Kidney (tissue), 14 donors: Measurements from ENCODE around the gene GNB3. TPM values are rescaled to one million over a fixed set of nuclear protein-coding genes. Genes with fewer than 3 reads are reported as not detected.
"Not testable (repeated sequence)": the region's sequence is repeated elsewhere in the genome, so short reads cannot be mapped to it uniquely, and the experiment has no call there.

Source experiments
- DNase-seq, 5 donors: peaks; one replicate each; pipeline ENCODE4 v3.0.0-alpha.2; 2013 to 2020
- FAIRE-seq: peaks from 2 replicates; lab custom pipeline; 2012; peaks lifted over from hg19 to GRCh38; lab: Jason Lieb, UNC
- H3K27ac ChIP-seq, 2 donors: one replicate each; pipeline ENCODE4 v1.7.0; 2013; ENCODE audit warnings: low read depth in 2 of 2, low read length in 2 of 2, inconsistent platforms in 1 of 2
- H3K27me3 ChIP-seq: one replicate; pipeline ENCODE4 v1.7.1; 2013; ENCODE audit warnings: low read length, inconsistent platforms; ENCODE audit not compliant: control insufficient read depth, insufficient read depth
- H3K36me3 ChIP-seq, 3 donors: one replicate each; pipeline versions ENCODE4 v1.7.0 to v1.7.1; 2013; ENCODE audit warnings: low read length in 3 of 3, control low read depth in 1 of 3, inconsistent platforms in 1 of 3; ENCODE audit not compliant: insufficient read depth in 3 of 3, control insufficient read depth in 2 of 3
- H3K4me1 ChIP-seq, 3 donors: one replicate each; pipeline versions ENCODE4 v1.7.0 to v1.7.1; 2013; ENCODE audit warnings: low read length in 3 of 3, inconsistent platforms in 1 of 3, low read depth in 1 of 3; ENCODE audit not compliant: control insufficient read depth in 2 of 3, insufficient read depth in 2 of 3
- H3K4me3 ChIP-seq, 3 donors: one replicate each; pipeline versions ENCODE4 v1.7.0 to v1.8.1; 2013; ENCODE audit warnings: low read length in 3 of 3, control low read depth in 1 of 3, inconsistent platforms in 1 of 3
- H3K9ac ChIP-seq, 3 donors: one replicate each; pipeline versions ENCODE4 v1.7.0 to v1.7.1; 2013; ENCODE audit warnings: low read length in 3 of 3, control low read depth in 1 of 3, inconsistent platforms in 1 of 3
- H3K9me3 ChIP-seq, 3 donors: one replicate each; pipeline versions ENCODE4 v1.7.0 to v1.7.1; 2013; ENCODE audit warnings: low read length in 3 of 3, control low read depth in 1 of 3, inconsistent platforms in 1 of 3; ENCODE audit not compliant: control insufficient read depth in 2 of 3, insufficient read depth in 1 of 3
- intact Hi-C: fragments of 100-400 bp; cut with DNase I; formaldehyde crosslinking; loops from one replicate; pipeline ENCODE4 v1.11.1; 2022
- polyA plus RNA-seq: library from polyadenylated mRNA; stranded (reverse); fragments of 350-450 nt; fragmentation: Illumina TruSeq; extraction: RNeasy Lipid Tissue Mini Kit (QIAGEN cat#74804); gene quantifications from one replicate; pipeline ENCODE4 v1.2.3, GENCODE V29; 2014; ENCODE audit warnings: low read depth, low replicate concordance; ENCODE audit not compliant: insufficient read depth
- total RNA-seq: library from RNA; stranded (reverse); fragmentation: NEBNext Ultra II Directional; extraction: Animal tissue kit (Norgen Biotek cat#: 25700); gene quantifications from one replicate; pipeline ENCODE4 v1.2.1, GENCODE V29; 2021
- TF ChIP-seq, protein P1 (sequence below): IDR thresholded peaks from 3 replicates; pipeline ENCODE4 v1.5.1; 2012; ENCODE audit warnings: mild to moderate bottlenecking, moderate library complexity, borderline replicate concordance; ENCODE audit not compliant: insufficient read depth; ENCODE audit errors: extremely low read depth
- donor health status: control.
- donor health status: control.
- donor health status: control.
- donor health status: control.
- donor health status: control.
- donor health status: DM: yes; HTN: yes; CAD: no.
- donor health status: Normal renal cell carcinoma (clear cell type).

The GNB3 gene
- total and polyA plus RNA-seq, 2 donors from 2014 or later = 1.4 to 2.6 TPM

DNA sequence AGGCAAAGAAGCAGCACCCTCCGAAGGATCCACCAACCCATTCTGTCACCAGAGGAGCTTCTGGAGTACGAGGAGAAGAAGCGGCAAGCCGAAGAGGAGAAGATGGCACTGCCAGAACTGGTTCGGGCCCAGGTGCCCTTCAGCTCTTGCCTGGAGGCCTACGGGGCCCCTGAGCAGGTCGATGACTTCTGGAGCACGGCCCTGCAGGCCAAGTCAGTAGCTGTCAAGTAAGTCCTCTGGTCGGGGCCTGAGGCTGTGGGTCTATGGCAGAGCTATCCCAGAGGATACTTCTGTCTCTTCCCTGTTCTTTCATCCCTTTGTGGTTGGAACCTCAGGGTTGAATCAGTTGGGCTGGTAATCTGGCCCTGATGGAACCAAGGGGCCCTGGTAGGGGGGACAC is 20.7 kb downstream of the GNB3 start:
- TF ChIP-seq, protein P1, sequence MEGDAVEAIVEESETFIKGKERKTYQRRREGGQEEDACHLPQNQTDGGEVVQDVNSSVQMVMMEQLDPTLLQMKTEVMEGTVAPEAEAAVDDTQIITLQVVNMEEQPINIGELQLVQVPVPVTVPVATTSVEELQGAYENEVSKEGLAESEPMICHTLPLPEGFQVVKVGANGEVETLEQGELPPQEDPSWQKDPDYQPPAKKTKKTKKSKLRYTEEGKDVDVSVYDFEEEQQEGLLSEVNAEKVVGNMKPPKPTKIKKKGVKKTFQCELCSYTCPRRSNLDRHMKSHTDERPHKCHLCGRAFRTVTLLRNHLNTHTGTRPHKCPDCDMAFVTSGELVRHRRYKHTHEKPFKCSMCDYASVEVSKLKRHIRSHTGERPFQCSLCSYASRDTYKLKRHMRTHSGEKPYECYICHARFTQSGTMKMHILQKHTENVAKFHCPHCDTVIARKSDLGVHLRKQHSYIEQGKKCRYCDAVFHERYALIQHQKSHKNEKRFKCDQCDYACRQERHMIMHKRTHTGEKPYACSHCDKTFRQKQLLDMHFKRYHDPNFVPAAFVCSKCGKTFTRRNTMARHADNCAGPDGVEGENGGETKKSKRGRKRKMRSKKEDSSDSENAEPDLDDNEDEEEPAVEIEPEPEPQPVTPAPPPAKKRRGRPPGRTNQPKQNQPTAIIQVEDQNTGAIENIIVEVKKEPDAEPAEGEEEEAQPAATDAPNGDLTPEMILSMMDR = no peak
- Histone ChIP-seq H3K36me3 (peaks cover 12 to 72% (median 46%) of the 10 kb centered on the region in 3 donors), H3K4me3 (no peak overlapping the region), H3K27ac (no peak overlapping the region), H3K4me1 (no peaks in the 10 kb centered on the region), H3K9me3 (no peaks in the 10 kb centered on the region), H3K27me3 (no peaks in the 10 kb centered on the region), H3K9ac (no peak overlapping the region)
- DNase-seq = peak in 1 of 5 donors; percentile 59
- no peak for FAIRE-seq
- intact Hi-C loops = no loop called here

DNA sequence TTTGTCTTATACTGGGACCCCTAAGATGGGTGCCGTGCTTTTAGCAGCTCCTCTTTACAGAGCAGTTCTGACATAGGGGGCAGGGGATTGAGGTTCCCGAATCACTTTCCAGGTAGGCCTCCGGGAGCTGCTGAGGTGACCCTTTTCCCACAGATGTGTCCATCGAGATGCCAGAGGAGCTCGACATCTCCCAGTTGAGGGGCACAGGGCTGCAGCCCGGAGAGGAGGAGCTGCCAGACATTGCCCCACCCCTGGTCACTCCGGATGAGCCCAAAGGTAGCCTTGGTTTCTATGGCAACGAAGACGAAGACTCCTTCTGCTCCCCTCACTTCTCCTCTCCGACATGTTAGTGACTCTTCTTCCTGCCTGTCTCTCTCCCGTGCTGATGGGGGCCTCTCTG is 22.3 kb downstream of the GNB3 start:
- DNase-seq = peak in 1 of 5 donors; percentile 59
- no peak for FAIRE-seq
- intact Hi-C loops = no loop called here
- TF ChIP-seq, protein P1 = no peak
- Histone ChIP-seq H3K4me1 (peaks cover 0 to 5% (median 0%) of the 10 kb centered on the region in 3 donors), H3K9me3 (no peaks in the 10 kb centered on the region), H3K27ac (no peak overlapping the region), H3K9ac (no peak overlapping the region), H3K36me3 (peaks cover 6 to 56% (median 34%) of the 10 kb centered on the region in 3 donors), H3K4me3 (no peak overlapping the region), H3K27me3 (no peaks in the 10 kb centered on the region)

DNA sequence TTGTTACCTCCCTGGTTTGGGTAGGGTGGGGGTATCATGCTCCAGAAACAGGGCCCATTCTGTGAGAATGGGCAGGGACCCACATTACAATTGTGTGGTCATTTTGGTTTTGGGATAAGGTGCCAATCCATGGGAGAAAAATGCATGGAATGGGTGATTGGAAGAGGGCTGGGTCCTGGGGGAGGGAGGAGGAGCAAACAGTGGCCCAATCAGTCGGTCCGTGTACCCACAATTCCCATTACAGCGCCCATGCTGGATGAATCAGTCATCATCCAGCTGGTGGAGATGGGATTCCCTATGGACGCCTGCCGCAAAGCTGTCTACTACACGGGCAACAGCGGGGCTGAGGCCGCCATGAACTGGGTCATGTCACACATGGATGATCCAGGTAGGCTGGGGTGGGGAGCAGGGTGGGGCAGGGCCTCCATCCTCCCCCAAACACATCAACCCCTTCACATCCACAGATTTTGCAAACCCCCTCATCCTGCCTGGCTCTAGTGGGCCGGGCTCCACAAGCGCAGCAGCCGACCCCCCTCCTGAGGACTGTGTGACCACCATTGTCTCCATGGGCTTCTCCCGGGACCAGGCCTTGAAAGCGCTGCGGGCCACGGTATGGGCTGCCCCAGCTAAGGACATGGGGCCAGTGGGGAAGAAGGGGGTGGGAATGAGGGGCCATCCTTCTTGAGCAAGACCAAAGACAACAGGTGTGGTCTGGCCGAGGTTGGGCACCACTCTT is 23.0 kb downstream of the GNB3 start:
- Histone ChIP-seq H3K36me3 (peaks cover 4 to 49% (median 30%) of the 10 kb centered on the region in 3 donors), H3K4me3 (no peak overlapping the region), H3K27ac (no peak overlapping the region), H3K27me3 (no peaks in the 10 kb centered on the region), H3K4me1 (peaks cover 0 to 10% (median 1%) of the 10 kb centered on the region in 3 donors), H3K9ac (no peak overlapping the region), H3K9me3 (no peaks in the 10 kb centered on the region)
- intact Hi-C loops = no loop called here
- TF ChIP-seq, protein P1 = no peak
- DNase-seq (peak in 1 of 5 donors; percentile 74), FAIRE-seq (no peak)

DNA sequence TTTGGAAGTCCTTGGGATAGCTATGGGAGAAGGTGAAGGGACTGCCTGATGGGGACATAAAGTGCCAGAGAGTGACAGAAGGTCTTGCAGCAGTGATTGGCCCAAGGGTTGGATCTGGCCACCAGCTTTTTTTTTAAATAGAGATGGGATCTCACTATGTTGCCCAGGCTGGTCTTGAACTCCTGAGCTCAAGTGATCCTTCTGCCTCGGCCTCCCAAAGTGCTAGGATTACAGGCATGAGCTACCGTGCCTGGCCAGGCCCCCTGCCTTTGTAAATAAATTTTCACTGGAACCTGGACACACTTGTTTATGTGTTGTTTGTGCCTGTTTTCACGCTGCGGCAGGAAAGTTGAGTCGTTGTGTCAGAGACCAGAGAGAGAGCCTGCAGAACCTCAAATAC is 24.6 kb downstream of the GNB3 start:
- H3K4me3 ChIP-seq, H3K9ac ChIP-seq, intact Hi-C loops, H3K27ac ChIP-seq, H3K9me3 ChIP-seq, H3K27me3 ChIP-seq, FAIRE-seq: not testable (repeated sequence)
- DNase-seq = peak in 1 of 5 donors; percentile 25
- Histone ChIP-seq H3K36me3 (peaks cover 9 to 46% (median 29%) of the 10 kb centered on the region in 3 donors), H3K4me1 (peaks cover 0 to 23% (median 10%) of the 10 kb centered on the region in 3 donors)
